K562 (cell line): ENCODE measurements around the gene SUDS3. TPM values are rescaled to one million over a fixed set of nuclear protein-coding genes. Genes with fewer than 3 reads are reported as not detected.

Source experiments
- ADNP ChIP-seq: fragments of 200-800 bp; sonication (Bioruptor generic); IDR thresholded peaks from 2 replicates; pipeline ENCODE4 v1.6.1; 2016; ENCODE audit warnings: missing genetic modification characterization, missing compliant biosample characterization
- FOXM1 ChIP-seq, 2 experiments: fragments of 450-650 bp in 1 of 2; sonication (generic) in 1 of 2; formaldehyde crosslinking in 1 of 2; IDR thresholded peaks; 2 replicates each; pipeline versions ENCODE4 v1.6.1 to v1.9.0; 2017 to 2022; ENCODE audit warnings: low read depth in 2 of 2, mild to moderate bottlenecking in 2 of 2, missing genetic modification reagents in 1 of 2, moderate library complexity in 1 of 2
- KHSRP ChIP-seq: fragments of 450-650 bp; IDR thresholded peaks from 2 replicates; pipeline ENCODE4 v1.6.1; 2017
- MED1 ChIP-seq: sonication (generic); formaldehyde crosslinking; IDR thresholded peaks from 2 replicates; pipeline ENCODE4 v1.8.1; 2023; ENCODE audit warnings: missing genetic modification reagents, borderline replicate concordance
- POLR2AphosphoS5 ChIP-seq: IDR thresholded peaks from 2 replicates; pipeline ENCODE4 v1.6.1; 2011; ENCODE audit warnings: mild to moderate bottlenecking, low read depth, low read length, moderate library complexity; ENCODE audit not compliant: control insufficient read depth, insufficient read depth
- RFX1 ChIP-seq: fragments of 450-650 bp; IDR thresholded peaks from 2 replicates; pipeline ENCODE4 v1.6.1; 2016; ENCODE audit warnings: mild to moderate bottlenecking, moderate library complexity
- SRF ChIP-seq, 2 experiments: fragments of 250-450, 450-650 bp in 1 of 2; sonication (Bioruptor Pico) in 1 of 2; sonication (generic) in 1 of 2; formaldehyde crosslinking; IDR thresholded peaks; 2 replicates each; pipeline versions ENCODE4 v1.5.0 to v1.5.1; 2020 to 2022; ENCODE audit warnings: mild to moderate bottlenecking in 1 of 2, missing genetic modification reagents in 1 of 2
- TEAD4 ChIP-seq, 2 experiments: sonication (generic) in 1 of 2; formaldehyde crosslinking in 1 of 2; IDR thresholded peaks; 2 replicates each; pipeline versions ENCODE4 v1.6.1 to v1.8.0; 2012 to 2022; ENCODE audit warnings: borderline replicate concordance in 1 of 2, inconsistent platforms in 1 of 2, low read length in 1 of 2, mild to moderate bottlenecking in 1 of 2, missing genetic modification reagents in 1 of 2
- TFE3 ChIP-seq: fragments of 450-650 bp; formaldehyde crosslinking; IDR thresholded peaks from 2 replicates; pipeline ENCODE4 v1.4.0; 2020; ENCODE audit warnings: mild to moderate bottlenecking, mixed read lengths
- TRIM28 ChIP-seq: fragments of 450-650 bp; IDR thresholded peaks from 2 replicates; pipeline ENCODE4 v1.6.1; 2017
- ZBTB9 ChIP-seq: fragments of 450-650 bp; formaldehyde crosslinking; IDR thresholded peaks from 2 replicates; pipeline ENCODE4 v1.4.0; 2020; ENCODE audit warnings: mild to moderate bottlenecking, moderate library complexity
- ZNF143 ChIP-seq: sonication (generic); formaldehyde crosslinking; IDR thresholded peaks from 2 replicates; pipeline ENCODE4 v1.9.0; 2022; ENCODE audit warnings: mild to moderate bottlenecking, missing genetic modification reagents
- ZNF217 ChIP-seq: sonication (generic); formaldehyde crosslinking; IDR thresholded peaks from 2 replicates; pipeline ENCODE4 v1.8.0; 2022; ENCODE audit warnings: mild to moderate bottlenecking, missing genetic modification reagents
- ZNF224 ChIP-seq: sonication (generic); formaldehyde crosslinking; IDR thresholded peaks from 2 replicates; pipeline ENCODE4 v1.8.0; 2022; ENCODE audit warnings: mild to moderate bottlenecking, missing genetic modification reagents
- ZNF253 ChIP-seq: fragments of 250-450 bp; sonication (Bioruptor Pico); conservative IDR thresholded peaks from 2 replicates; pipeline ENCODE4 v1.6.1; 2021; ENCODE audit warnings: mild to moderate bottlenecking
- ZNF444 ChIP-seq: fragments of 250-450 bp; sonication (Bioruptor Pico); IDR thresholded peaks from 2 replicates; pipeline ENCODE4 v1.4.0; 2020; ENCODE audit warnings: mild to moderate bottlenecking, moderate library complexity
- ZNF696 ChIP-seq: fragments of 250-450 bp; sonication (Bioruptor Pico); conservative IDR thresholded peaks from 2 replicates; pipeline ENCODE4 v1.4.0; 2020; ENCODE audit warnings: mild to moderate bottlenecking, moderate library complexity
- ZNF740 ChIP-seq, 3 experiments: fragments of 200-800 bp in 1 of 3; sonication (Bioruptor generic) in 1 of 3; sonication (generic) in 1 of 3; formaldehyde crosslinking in 1 of 3; IDR thresholded peaks; 2 replicates each; pipeline versions ENCODE4 v1.6.1 to v1.8.0; 2016 to 2022; ENCODE audit warnings: mild to moderate bottlenecking in 2 of 3, missing compliant biosample characterization in 2 of 3, missing genetic modification characterization in 2 of 3, missing genetic modification reagents in 1 of 3
- ZSCAN32 ChIP-seq: fragments of 450-650 bp; formaldehyde crosslinking; IDR thresholded peaks from 2 replicates; pipeline ENCODE4 v1.4.0; 2020; ENCODE audit warnings: mild to moderate bottlenecking, moderate library complexity
- ZZZ3 ChIP-seq: fragments of 450-650 bp; IDR thresholded peaks from 2 replicates; pipeline ENCODE4 v1.6.1; 2016; ENCODE audit warnings: antibody characterized with exemption, mild to moderate bottlenecking, moderate library complexity
- polyA plus RNA-seq, 8 experiments: library from polyadenylated mRNA; depleted of rRNA in 4 of 8; stranded (reverse) in 5 of 8; unstranded in 3 of 8; fragments of >200 nt; fragmentation: Nextera tagmentation in 2 of 8; fragmentation: Illumina TruSeq in 1 of 8; extraction: Ambion mirVana in 2 of 8; extraction: Trizol in 1 of 8; gene quantifications; 2 replicates each; pipeline versions ENCODE4 v1.2.1 to v1.2.3, GENCODE V29; 2011 to 2014; ENCODE audit warnings: inconsistent platforms in 1 of 8, missing spikeins in 1 of 8
- total RNA-seq, 7 experiments: library from RNA; depleted of rRNA in 6 of 7; stranded (reverse); fragments of >200 nt in 6 of 7; fragmentation: Illumina TruSeq in 2 of 7; extraction: Trizol in 2 of 7; gene quantifications; 2 replicates each; pipeline versions ENCODE4 v1.2.1 to v1.2.3, GENCODE V29; 2011 to 2021; ENCODE audit warnings: low replicate concordance in 1 of 7
- TF ChIP-seq, protein P1 (sequence below): fragments of 450-650 bp; formaldehyde crosslinking; IDR thresholded peaks from 2 replicates; pipeline ENCODE4 v1.4.0; 2022; ENCODE audit warnings: mild to moderate bottlenecking, moderate library complexity

Gene SUDS3
- total and polyA plus RNA-seq, 9 of the 15 experiments (the other 6 are each of a cell fraction or from before 2014, with no cell fraction given): 6.6 to 30.5 (median 23.3) TPM

- TF ChIP-seq ZBTB9 (CRISPR knock-in tag) (peak; percentile 70; the same call in 1 of the 2 replicates), MED1 (CRISPR knock-in tag) (no peak), SRF (CRISPR knock-in tag; IDR thresholded peaks at IDR 0.05) (no peak), ZSCAN32 (CRISPR knock-in tag) (no peak), ADNP (tag) (no peak), RFX1 (peak; percentile 41; the same call in 1 of the 2 replicates), ZZZ3 (no peak), TFE3 (CRISPR knock-in tag) (no peak), KHSRP (no peak), ZNF217 (no peak), ZNF143 (CRISPR knock-in tag) (no peak), POLR2AphosphoS5 (peak; percentile 39; the same call in 1 of the 2 replicates), TRIM28 (no peak), FOXM1 (IDR thresholded peaks at IDR 0.05; ENCODE audit: low read depth) (no peak), FOXM1 (CRISPR knock-in tag; IDR thresholded peaks at IDR 0.05; ENCODE audit: low read depth) (no peak), TEAD4 (IDR thresholded peaks at IDR 0.05; ENCODE audit: low read length) (no peak), TEAD4 (CRISPR knock-in tag; IDR thresholded peaks at IDR 0.05; ENCODE audit: borderline replicate concordance) (no peak), ZNF224 (CRISPR knock-in tag) (no peak), ZNF444 (CRISPR knock-in tag) (no peak), ZNF696 (CRISPR knock-in tag) (no peak), ZNF740 (CRISPR knock-in tag; IDR thresholded peaks at IDR 0.05) (no peak; the same call in 1 of the 2 replicates), ZNF740 (tag; IDR thresholded peaks at IDR 0.05) (no peak), ZNF253 (CRISPR knock-in tag) (no peak)
- TF ChIP-seq, protein P1, sequence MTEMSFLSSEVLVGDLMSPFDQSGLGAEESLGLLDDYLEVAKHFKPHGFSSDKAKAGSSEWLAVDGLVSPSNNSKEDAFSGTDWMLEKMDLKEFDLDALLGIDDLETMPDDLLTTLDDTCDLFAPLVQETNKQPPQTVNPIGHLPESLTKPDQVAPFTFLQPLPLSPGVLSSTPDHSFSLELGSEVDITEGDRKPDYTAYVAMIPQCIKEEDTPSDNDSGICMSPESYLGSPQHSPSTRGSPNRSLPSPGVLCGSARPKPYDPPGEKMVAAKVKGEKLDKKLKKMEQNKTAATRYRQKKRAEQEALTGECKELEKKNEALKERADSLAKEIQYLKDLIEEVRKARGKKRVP (CRISPR knock-in tag): no peak
Measured at GRCh38 chr12:118376089-118377020, at the start of gene SUDS3 (continued).
